NCI-H1105 treated with DMSO at 0.1 percent for 48 hours (cell line): ENCODE data around the gene FFAR4.

ENCODE experiments used
- DNase-seq: peaks from one replicate; lab custom pipeline; 2025; lab: John Stamatoyannopoulos, UW

The FFAR4 gene

GRCh38 chr10:93600446-93601145, 34.1 kb downstream of the FFAR4 start:
- DNase-seq = no peak

GRCh38 chr10:93601146-93601773, 34.8 kb downstream of the FFAR4 start, which contains the start of gene RBP4:
Gene RBP4, minus strand, starts transcription at chr10:93601235. Its CDS starts 207 bp downstream, at chr10:93601028.
- no peak for DNase-seq

- DNase-seq = no peak
Observed at GRCh38 chr10:93601774-93602162, 35.3 kb downstream of the FFAR4 start.

- no peak for DNase-seq
Observed at GRCh38 chr10:93603023-93603422, 36.6 kb downstream of the FFAR4 start.

GRCh38 chr10:93604146-93604545, 37.7 kb downstream of the FFAR4 start:
- DNase-seq = no peak

DNA sequence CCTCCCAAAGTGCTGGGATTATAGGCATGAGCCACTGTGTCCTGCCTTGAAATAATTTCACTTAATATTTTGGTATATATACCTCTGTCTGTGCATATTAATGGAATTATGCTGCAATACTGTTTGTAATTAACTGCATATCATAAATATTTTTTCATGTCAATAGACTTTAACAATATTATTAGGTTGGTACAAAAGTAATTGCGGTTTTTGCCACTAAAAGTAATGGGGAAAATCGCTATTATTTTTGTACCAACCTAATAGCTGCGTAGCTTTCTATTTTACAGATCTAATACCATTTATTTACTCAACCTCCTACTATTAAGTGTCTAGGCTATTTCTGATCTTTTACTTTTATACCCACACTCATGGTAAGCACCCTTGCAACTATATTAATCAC, 42.0 kb downstream of the FFAR4 start:
- no peak for DNase-seq

- DNase-seq = no peak
Observed at GRCh38 chr10:93612311-93612710, 45.8 kb downstream of the FFAR4 start, which contains the start of gene PDE6C. Gene PDE6C, plus strand, starts transcription at chr10:93612537. Its CDS starts 189 bp downstream, at chr10:93612726.

DNA sequence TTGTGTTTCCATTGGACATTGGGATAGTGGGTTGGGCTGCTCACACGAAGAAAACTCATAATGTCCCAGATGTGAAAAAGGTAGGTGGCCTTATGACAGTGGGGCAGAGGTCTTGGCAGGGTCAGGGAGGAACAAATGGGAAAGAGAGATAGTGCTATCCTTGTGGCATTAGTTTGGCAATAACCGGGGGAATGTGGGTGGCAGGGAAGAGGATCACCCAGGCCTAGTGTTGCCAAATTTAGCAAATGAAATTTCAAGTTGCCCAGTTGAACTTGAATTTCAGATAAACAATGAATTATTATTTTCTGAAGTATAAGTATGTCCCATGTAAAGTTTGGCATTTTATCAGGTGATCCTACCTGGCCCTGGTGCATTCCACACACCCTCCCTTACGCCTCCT, 46.7 kb downstream of the FFAR4 start:
- no peak for DNase-seq

- DNase-seq = no peak
Observed at GRCh38 chr10:93614101-93614825, 47.8 kb downstream of the FFAR4 start.

DNA sequence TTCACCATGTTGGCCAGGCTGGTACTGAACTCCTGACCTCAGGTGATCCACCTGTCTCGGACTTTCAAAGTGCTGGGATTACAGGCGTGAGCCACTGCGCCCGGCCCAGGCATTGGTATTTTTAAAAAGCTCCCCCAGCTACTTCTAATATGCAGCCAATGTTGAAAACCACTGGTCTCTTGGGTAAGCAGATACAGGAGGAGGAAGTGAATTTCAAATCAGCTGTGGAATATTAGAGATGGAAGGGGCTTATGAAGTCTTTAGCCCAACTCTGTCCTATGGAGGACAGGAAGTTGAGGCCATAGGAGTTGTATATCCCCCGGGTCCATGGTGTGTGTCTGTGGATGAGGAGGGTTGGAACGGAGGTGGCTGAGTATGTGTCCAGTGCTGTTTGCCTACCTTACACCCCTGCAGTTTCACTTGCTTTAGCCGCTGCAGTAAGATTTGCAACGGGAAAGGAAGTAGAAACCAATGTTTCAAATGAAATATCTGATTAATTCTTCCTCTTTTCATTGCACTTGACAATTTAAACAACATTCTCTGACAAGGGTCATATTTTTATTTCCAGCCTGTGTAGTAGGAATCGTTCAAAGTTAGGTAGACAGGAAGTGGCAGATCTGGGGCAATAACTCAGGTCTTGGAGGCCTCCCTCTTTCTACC, 49.2 kb downstream of the FFAR4 start:
- DNase-seq = no peak

DNA sequence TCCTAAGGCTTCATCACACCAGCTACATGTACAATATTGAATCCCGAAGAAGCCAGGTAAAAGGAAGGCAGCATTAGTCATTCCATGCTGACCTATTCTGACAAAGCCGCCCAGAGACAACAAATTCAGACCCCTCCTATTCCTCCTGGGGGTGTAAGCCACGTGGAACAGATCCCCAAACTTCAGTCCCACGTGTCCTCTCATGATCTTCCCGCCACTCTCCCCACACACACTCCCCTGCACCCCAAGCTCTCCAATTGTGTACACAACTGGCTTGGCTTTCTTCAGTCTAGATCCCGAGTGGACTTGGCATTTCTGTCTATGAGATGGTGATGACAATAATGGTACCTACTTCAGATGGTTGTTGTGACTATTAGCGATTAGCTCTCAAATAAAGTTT, 54.5 kb downstream of the FFAR4 start:
- no peak for DNase-seq

GRCh38 chr10:93622942-93623341, 56.5 kb downstream of the FFAR4 start:
- DNase-seq = no peak

DNA sequence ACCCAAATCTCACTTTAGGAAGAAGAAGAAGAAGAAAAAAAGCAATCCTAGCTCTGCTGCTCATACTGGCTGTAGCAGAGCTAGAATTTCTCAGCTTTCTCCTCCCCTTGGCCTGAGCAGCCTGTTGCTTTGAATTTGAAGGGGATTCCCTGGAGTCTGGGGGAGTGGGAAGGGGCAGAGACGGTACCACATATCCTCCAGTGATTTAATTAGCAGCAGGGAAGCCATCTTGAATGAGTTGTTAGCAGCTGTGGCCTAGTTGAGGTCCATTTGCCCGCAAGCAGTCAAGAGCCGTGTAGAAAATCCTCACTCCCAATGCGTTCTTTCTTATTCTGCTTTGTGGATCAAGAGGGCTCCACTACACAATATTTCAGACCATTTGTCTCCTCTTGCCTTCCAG, 62.4 kb downstream of the FFAR4 start:
- no peak for DNase-seq

GRCh38 chr10:93629647-93630305, 63.3 kb downstream of the FFAR4 start:
- no peak for DNase-seq

DNA sequence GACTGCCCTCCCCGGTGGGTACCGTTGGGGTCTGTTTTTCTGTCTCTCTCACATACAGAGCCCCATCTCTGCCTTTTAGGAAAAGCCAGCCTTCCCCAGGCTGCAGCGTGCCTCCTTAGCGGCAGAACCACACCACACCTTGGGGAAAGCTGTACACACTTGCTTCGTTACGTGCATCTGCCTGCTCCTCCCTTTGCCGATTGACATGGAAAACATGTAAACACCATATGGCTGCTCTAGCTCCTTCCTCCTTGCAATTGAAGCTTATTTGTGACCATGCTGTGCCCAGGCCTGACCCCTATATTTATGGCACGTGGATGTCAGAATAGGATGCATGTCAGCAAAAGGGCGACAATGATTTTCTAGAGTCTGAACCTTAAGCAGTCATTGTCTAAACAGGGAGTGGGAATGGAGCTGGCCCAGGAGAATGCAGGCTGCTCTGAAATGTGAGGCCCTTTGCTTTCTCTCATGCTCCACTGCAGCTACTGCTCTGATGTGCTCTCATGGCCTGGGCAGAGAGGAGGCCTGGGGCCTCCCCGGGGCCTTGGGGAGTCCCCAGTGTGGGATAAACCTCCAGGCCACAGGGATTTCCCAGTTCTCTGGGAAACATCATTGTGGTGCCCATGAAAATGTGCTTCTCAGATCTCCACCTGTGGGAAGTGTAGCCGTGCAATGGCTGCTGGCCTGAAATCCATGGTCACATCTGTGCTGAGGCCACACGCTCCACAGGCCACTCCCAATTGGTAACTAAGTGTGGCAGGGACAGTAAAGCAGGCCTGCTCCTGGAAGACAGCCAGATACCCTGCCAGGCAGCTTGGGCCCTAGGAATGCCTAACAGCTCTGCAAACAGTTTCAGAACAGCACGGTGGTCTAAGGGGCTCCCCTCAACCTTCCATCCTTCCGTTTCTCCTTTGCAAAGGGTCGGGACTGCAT, 64.4 kb downstream of the FFAR4 start:
- no peak for DNase-seq
